Measurements from ENCODE around the gene SND1.

DNA sequence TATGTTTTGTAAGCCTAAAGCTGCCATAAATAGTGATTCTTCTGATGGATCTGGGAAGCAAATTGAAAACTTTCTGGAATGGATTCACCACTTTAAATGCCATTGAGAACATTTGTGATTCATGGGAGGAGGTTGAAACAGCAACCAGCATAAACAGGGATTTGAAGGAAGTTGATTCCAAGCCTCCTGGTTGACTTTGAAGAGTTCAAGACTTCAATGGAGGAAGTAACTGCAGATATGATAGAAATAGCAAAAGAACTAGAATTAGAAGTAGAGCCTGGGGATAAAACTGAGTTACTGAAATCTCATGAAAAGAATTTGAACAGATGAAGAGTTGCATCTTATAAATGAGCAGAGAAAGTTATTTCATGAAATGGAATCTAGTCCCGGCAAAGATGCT lies 280.1 kb downstream of the SND1 start:
- no peak for TF ChIP-seq RFX5 (IDR thresholded peaks at IDR 0.05; ENCODE audit: low read depth, low read length)
- TF ChIP-seq POLR2A (IDR thresholded peaks at IDR 0.05; ENCODE audit: low read depth, low read length): no peak
- TF ChIP-seq, protein P1, sequence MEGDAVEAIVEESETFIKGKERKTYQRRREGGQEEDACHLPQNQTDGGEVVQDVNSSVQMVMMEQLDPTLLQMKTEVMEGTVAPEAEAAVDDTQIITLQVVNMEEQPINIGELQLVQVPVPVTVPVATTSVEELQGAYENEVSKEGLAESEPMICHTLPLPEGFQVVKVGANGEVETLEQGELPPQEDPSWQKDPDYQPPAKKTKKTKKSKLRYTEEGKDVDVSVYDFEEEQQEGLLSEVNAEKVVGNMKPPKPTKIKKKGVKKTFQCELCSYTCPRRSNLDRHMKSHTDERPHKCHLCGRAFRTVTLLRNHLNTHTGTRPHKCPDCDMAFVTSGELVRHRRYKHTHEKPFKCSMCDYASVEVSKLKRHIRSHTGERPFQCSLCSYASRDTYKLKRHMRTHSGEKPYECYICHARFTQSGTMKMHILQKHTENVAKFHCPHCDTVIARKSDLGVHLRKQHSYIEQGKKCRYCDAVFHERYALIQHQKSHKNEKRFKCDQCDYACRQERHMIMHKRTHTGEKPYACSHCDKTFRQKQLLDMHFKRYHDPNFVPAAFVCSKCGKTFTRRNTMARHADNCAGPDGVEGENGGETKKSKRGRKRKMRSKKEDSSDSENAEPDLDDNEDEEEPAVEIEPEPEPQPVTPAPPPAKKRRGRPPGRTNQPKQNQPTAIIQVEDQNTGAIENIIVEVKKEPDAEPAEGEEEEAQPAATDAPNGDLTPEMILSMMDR (conservative IDR thresholded peaks at IDR 0.05; ENCODE audit: low read depth, low read length): no peak
- TF ChIP-seq RAD21 (IDR thresholded peaks at IDR 0.05; ENCODE audit: low read length): no peak
- no peak for TF ChIP-seq MAFK (IDR thresholded peaks at IDR 0.05; ENCODE audit: low read depth, low read length)
- TF ChIP-seq, protein P2, sequence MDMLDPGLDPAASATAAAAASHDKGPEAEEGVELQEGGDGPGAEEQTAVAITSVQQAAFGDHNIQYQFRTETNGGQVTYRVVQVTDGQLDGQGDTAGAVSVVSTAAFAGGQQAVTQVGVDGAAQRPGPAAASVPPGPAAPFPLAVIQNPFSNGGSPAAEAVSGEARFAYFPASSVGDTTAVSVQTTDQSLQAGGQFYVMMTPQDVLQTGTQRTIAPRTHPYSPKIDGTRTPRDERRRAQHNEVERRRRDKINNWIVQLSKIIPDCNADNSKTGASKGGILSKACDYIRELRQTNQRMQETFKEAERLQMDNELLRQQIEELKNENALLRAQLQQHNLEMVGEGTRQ (IDR thresholded peaks at IDR 0.05; ENCODE audit: low read depth, low read length): no peak
